Vagina (tissue), 2 donors: ENCODE results near the gene ROCK2.

Experiments
- POLR2A ChIP-seq, 2 donors: fragments of 450-650 bp; IDR thresholded peaks; one replicate each; pipeline ENCODE4 v1.6.1; 2017; ENCODE audit warnings: antibody characterized with exemption in 2 of 2, mild to moderate bottlenecking in 2 of 2, moderate library complexity in 2 of 2
- POLR2AphosphoS5 ChIP-seq, 2 donors: sonication (generic); formaldehyde crosslinking; IDR thresholded peaks; one replicate each; pipeline ENCODE4 v1.9.0; 2017; ENCODE audit warnings: antibody characterized with exemption in 2 of 2, mild to moderate bottlenecking in 2 of 2, low read depth in 1 of 2; ENCODE audit not compliant: insufficient read depth in 1 of 2
- TF ChIP-seq, protein P1 (sequence below), 3 experiments: fragments of 450-650 bp in 2 of 3; fragments of 200-600 bp in 1 of 3; sonication (generic) in 1 of 3; IDR thresholded peaks; one replicate each; pipeline ENCODE4 v1.5.1; 2017 to 2019; ENCODE audit warnings: antibody characterized with exemption in 3 of 3, mild to moderate bottlenecking in 2 of 3, moderate library complexity in 2 of 3

DNA sequence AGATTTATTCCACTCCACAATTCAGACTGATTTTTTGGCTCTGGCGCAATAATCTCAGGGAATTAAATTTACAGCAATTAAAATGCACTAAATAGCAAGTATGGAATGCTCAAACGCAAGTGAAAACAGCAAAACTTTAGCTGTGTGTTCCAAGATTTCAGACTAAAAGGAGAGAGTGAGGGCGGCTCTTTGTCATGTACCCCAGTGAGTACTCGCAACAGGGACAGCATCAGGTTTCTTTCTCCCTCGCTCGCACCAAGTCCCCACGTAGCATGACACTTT lies 1.1 kb downstream of the ROCK2 start:
- TF ChIP-seq, protein P1, sequence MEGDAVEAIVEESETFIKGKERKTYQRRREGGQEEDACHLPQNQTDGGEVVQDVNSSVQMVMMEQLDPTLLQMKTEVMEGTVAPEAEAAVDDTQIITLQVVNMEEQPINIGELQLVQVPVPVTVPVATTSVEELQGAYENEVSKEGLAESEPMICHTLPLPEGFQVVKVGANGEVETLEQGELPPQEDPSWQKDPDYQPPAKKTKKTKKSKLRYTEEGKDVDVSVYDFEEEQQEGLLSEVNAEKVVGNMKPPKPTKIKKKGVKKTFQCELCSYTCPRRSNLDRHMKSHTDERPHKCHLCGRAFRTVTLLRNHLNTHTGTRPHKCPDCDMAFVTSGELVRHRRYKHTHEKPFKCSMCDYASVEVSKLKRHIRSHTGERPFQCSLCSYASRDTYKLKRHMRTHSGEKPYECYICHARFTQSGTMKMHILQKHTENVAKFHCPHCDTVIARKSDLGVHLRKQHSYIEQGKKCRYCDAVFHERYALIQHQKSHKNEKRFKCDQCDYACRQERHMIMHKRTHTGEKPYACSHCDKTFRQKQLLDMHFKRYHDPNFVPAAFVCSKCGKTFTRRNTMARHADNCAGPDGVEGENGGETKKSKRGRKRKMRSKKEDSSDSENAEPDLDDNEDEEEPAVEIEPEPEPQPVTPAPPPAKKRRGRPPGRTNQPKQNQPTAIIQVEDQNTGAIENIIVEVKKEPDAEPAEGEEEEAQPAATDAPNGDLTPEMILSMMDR (IDR thresholded peaks at IDR 0.05): no peak
- TF ChIP-seq POLR2A (IDR thresholded peaks at IDR 0.05) (no peak), POLR2AphosphoS5 (IDR thresholded peaks at IDR 0.05; ENCODE audit: insufficient read depth in 1 of 2, low read depth in 1 of 2) (no peak)
